ENCODE data around the gene YJEFN3.

- TF ChIP-seq CTCF (IDR thresholded peaks at IDR 0.05) (no peak), POLR2AphosphoS5 (IDR thresholded peaks at IDR 0.05; ENCODE audit: insufficient read depth in 1 of 2, low read depth in 1 of 2) (no peak), POLR2A (IDR thresholded peaks at IDR 0.05) (no peak)
These were observed 51.7 kb downstream of the YJEFN3 start for GRCh38 chr19:19580418-19580817.

Measured in vagina (tissue), 2 donors.